IPS-NIHi7 (cell line): ENCODE data around the gene WDR83.
"Not testable (repeated sequence)": the region's sequence is repeated elsewhere in the genome, so short reads cannot be mapped to it uniquely, and the experiment has no call there.

Experiments used
- DNase-seq: peaks from one replicate; pipeline ENCODE4 v3.0.0; 2012; ENCODE audit warnings: mixed read lengths; ENCODE audit errors: extremely low spot score

WDR83 gene

DNA sequence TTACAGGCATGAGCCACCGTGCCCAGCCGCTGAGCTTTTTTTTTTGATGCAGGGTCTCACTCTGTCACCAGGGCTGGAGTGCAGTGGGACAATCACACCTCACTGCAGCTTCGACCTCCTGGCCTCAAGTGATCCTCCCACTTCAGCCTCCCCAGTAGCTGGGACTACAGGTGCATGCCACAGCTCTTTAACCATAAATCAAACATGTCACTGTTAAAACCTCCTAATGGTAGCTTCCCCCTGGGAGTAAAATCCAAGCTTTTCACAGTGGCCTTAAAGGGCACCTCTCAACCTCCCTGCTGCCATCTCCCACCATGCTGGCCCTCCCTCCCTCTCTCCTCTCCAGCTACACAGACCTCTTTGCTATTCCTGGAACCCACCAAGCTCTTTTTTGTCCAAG, 19.2 kb downstream of the WDR83 start:
- no peak for DNase-seq

DNA sequence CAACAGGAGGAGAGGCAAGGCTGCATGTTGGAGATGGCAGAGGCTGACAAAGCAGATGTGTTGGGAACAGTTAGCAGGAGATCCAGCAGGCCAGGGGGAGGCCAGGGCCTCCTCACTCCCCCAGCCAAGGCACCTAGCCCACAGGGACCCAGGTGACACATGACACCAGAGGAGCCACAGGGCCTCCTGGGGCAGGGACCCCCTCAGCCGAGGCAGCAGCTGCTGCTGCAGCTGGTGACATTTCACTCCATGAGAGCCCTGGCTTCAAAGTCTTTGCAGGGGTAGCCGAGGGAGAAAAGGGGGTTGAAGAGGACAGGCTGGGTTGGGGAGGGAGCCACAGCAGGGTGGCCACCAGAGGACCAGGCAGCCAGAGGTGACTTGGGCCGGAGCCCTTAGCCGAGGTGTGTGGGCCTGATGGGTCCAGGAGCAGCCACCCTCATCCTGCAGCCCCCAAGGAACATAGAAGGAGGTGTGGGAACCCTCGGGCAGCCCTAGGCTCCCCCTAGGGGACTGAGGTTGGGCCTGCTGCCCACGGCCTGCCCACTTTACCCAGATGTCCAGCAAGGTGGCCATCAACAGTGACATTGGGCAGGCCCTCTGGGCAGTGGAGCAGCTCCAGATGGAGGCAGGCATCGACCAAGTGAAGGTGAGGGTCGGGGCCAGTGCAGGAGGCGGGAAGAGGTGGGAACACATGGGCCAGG, 21.0 kb downstream of the WDR83 start, which contains the start of gene GNG14:
GNG14 (plus strand) TSS at position 503 of the 701 bp plus-strand sequence; CDS start at position 554, 51 bp downstream.
- DNase-seq = no peak

- DNase-seq = no peak
Observed at GRCh38 chr19:12689012-12689411, 22.4 kb downstream of the WDR83 start.

- DNase-seq = no peak
Observed at GRCh38 chr19:12689581-12690216, 23.1 kb downstream of the WDR83 start.

- no peak for DNase-seq
Observed at GRCh38 chr19:12692960-12693359, 26.4 kb downstream of the WDR83 start.

- DNase-seq = no peak
Observed at GRCh38 chr19:12694641-12695040, 28.0 kb downstream of the WDR83 start.

DNA sequence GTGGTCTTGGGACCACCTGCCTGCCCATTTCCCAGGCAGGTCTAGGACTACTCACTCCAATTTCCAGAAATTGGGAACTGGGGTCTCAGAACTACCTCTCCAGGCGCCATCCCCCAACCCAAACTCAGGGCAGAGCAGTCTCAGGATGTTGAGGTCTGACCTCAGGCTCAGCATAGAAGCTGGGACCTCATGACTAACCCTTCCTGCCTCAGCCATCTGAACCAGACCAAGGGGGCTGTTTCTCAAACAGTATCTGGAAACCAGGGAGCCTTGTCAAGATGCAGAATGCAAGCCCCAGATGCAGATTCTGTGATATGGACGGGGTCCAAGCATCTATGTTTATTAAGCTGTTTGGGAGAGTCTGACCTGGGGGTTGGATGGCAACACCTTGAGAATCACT, 28.5 kb downstream of the WDR83 start:
- DNase-seq = no peak

GRCh38 chr19:12695514-12695913, 28.9 kb downstream of the WDR83 start:
- no peak for DNase-seq

DNA sequence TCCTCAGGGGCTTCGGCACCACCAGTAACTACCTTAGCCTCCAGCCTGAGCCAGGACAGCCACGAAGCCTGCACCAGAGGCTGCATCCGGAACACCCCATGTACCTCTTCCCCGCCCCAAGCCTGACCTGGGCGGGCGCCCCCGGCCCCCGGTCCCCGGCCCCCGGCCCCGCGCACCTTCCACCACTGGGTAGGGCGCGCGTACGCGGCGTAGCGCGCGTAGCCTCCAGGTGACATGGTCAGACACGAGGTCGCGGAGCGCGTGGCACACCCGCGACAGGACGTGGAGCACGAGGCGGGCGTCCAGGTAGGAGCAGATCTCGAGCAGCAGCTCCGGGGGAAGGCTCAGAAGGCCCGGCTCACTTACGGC, 29.4 kb downstream of the WDR83 start:
- peak; percentile 16 for DNase-seq

DNA sequence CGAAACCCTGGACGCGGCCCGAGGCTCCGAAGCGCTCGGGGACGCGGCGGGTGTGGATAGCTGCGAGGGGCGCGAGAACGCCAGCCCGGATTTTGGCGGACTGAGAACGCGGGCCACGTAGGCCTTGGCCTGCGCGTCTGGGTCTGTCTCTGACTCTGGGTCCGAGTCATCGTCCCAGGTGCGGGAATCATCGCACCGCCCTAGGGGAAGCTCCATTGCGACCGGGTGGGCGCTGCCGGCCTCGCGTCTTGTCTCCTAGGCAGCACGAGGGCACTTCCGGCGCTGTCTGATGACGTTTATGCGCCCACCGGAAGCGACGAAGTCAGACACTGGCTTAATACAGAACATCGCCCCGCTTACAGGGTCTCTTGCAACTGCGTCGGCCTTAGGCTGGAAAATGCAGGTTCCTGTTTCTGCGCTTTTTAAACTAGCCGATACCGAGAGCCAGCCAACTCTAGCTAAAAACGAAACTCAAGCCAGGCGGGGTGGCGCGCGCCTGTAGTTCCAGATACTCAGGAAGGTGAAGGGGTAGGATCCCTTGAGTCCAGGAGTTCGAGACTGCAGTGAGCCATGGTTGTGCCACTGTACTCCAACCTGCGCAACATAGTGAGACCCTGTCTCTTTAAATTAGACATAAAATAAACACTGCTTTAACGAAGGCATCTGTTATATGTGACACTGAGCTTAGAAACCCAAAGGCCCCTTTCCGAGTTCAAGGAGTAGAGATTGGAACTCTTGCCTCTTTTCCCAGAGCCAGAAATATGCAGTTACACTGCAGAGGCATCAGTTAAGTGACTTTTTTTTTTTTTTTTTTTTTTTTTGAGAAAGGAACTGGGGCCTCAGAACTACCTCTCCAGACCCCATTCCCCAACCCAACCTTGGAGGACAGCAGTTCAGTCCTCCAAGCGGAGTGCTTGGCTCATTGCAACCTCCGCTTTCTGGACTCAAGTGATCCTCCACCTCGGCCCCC, 30.0 kb downstream of the WDR83 start, which contains the start of gene FBXW9:
FBXW9 (minus strand) TSS at position 266 of the 970 bp plus-strand sequence; CDS start at position 216, 50 bp downstream.
- peak; percentile 98 for DNase-seq

DNA sequence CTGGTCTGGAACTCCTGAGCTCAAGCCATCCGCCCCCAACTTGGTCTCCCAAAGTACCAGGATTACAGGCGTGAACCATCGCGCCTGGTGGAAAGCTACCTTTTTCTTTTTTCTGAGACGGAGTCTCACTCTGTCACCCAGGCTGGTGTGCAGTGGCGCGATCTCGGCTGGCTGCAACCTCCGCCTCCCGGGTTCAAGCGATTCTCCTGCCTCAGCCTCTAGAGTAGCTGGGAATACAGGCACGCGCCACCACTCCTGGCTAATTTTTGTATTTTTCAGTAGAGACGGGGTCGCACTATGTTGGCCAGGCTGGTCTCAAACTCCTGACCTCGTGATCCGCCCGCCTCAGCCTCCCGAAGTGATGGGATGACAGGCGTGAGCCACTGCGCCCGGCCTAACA, 30.8 kb downstream of the WDR83 start:
- not testable (repeated sequence) for DNase-seq

GRCh38 chr19:12698138-12698537, 31.5 kb downstream of the WDR83 start:
- DNase-seq = no peak

DNA sequence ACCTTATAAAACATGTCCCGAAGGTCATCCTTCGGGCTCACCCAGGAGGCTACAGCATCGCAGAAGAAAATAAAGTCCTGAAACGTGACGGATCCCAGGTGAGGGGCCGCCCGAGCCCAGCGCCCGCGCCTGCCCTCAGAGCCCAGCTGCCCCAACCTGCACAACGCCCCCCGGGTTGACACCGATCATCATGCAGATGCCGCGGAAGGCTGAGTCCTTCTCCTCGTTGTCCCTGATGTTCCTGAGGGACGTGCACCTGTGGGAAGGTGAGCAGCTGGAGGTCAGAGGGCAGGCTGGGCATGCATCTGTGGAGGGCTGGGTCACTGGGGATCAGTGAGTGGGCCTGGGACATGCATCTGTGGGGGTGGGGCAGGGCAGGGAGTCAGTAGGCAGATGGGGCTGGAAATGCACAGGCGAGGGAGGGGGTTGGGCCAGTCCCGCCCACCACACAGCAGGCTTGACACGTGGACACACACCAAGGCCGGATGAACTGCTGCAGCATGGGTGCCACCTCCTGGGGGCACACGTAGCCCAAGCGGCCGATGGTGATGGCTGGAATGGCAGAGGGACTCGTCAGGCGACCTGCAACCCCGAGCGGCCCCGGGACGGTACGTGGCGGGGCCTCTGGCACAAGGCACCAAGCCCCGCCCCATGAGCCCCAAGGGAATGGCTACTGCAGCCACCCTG, 35.1 kb downstream of the WDR83 start:
- no peak for DNase-seq

- DNase-seq = peak; percentile 95
Observed at GRCh38 chr19:12703046-12703445, 36.4 kb downstream of the WDR83 start.

GRCh38 chr19:12705169-12705568, 38.6 kb downstream of the WDR83 start:
- no peak for DNase-seq

DNA sequence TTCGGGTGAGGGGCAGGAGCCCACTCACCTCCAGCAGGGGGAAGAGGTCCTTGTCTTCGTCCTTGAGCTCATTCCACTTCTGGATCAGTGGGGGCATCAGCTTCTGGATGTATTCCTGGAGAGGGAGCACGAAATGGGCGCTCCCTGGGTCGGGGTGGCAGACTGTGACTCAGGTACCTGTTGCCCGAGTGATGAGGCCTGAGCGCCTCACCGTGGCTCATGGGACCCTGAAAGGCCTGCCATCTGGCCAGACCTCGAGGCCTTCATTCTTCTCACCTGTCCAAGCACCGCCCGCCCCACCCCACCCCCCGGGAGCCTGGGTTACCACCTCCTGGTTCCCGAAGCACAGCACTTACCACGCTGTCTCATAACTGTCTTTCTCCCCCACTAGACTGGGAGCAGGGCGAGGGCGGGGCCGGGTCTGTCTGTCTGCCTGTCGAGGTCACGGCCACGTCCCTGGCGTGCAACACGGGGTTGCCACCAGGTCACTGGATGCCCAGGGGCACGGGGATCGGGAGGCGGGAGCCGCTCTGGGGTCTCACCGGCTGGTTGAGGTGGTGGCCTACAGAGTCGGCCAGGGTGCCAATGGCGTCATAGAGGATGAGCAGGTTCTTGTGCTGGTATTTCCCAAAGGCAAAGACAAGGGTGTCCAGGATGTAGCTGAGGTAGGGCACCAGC, 39.2 kb downstream of the WDR83 start:
- no peak for DNase-seq

DNA sequence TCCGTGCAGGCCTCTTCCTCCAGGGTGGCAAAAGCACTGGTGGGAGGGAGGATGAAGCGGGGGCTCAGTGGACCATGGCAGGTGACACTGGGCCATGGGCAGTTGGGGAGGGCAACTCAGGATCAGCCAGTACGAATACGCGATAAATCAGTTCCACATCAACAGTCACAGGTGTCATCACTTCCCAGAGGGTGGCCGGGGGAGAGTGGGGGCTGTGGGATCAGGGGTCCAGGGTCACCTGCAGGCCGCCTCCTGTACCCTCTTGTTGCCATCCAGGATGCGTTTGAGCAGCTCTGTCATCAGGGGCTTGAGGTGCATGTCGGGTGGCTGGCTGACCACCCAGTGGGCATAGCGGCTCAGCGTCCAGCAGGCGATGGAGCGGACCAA, 39.7 kb downstream of the WDR83 start:
- no peak for DNase-seq

- no peak for DNase-seq
Observed at GRCh38 chr19:12708641-12709040, 42.0 kb downstream of the WDR83 start.

- DNase-seq = no peak
Observed at GRCh38 chr19:12711187-12711586, 44.6 kb downstream of the WDR83 start.

- DNase-seq = not testable (repeated sequence)
Observed at GRCh38 chr19:12712077-12712476, 45.5 kb downstream of the WDR83 start.

DNA sequence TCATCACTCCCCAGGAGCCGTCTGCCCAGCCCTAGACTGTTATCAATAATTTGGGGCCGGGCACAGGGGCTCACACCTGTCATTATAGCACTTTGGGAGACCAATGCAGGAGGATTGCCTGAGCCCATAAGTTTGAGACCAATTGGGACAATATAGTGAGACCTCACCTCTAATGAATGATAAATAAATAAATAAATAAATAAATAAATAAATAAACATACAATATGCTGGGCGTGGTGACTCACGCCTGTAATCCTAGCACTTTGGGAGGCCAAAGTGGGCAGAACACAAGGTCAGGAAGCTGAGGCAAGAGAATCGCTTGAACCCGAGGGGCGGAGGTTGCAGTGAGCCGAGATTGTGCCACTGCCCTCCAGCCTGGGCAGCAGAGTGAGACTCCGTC, 46.7 kb downstream of the WDR83 start:
- not testable (repeated sequence) for DNase-seq
